GM12801 (cell line): ENCODE data around the gene ST8SIA3.

Experiments
- TF ChIP-seq, protein P1 (sequence below): IDR thresholded peaks from one replicate; pipeline ENCODE4 v1.5.1; 2011; ENCODE audit warnings: control low read depth; ENCODE audit not compliant: insufficient read length; ENCODE audit errors: extremely low read depth

Gene ST8SIA3

GRCh38 chr18:57347784-57348183, 4.6 kb upstream of the ST8SIA3 start:
- TF ChIP-seq, protein P1, sequence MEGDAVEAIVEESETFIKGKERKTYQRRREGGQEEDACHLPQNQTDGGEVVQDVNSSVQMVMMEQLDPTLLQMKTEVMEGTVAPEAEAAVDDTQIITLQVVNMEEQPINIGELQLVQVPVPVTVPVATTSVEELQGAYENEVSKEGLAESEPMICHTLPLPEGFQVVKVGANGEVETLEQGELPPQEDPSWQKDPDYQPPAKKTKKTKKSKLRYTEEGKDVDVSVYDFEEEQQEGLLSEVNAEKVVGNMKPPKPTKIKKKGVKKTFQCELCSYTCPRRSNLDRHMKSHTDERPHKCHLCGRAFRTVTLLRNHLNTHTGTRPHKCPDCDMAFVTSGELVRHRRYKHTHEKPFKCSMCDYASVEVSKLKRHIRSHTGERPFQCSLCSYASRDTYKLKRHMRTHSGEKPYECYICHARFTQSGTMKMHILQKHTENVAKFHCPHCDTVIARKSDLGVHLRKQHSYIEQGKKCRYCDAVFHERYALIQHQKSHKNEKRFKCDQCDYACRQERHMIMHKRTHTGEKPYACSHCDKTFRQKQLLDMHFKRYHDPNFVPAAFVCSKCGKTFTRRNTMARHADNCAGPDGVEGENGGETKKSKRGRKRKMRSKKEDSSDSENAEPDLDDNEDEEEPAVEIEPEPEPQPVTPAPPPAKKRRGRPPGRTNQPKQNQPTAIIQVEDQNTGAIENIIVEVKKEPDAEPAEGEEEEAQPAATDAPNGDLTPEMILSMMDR: no peak

DNA sequence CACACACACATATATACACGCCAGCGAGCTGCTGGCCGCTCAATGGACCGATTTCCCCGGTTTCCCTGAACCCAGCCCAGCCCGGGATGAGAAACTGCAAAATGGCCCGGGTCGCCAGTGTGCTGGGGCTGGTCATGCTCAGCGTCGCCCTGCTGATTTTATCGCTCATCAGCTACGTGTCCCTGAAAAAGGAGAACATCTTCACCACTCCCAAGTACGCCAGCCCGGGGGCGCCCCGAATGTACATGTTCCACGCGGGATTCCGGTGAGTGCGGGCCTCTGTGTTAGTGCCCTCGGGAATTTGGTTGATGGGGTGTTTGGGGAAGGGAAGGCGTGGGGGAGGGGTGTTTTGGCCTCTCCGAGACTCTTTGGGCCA, 392 bp downstream of the ST8SIA3 start:
- TF ChIP-seq, protein P1: no peak

DNA sequence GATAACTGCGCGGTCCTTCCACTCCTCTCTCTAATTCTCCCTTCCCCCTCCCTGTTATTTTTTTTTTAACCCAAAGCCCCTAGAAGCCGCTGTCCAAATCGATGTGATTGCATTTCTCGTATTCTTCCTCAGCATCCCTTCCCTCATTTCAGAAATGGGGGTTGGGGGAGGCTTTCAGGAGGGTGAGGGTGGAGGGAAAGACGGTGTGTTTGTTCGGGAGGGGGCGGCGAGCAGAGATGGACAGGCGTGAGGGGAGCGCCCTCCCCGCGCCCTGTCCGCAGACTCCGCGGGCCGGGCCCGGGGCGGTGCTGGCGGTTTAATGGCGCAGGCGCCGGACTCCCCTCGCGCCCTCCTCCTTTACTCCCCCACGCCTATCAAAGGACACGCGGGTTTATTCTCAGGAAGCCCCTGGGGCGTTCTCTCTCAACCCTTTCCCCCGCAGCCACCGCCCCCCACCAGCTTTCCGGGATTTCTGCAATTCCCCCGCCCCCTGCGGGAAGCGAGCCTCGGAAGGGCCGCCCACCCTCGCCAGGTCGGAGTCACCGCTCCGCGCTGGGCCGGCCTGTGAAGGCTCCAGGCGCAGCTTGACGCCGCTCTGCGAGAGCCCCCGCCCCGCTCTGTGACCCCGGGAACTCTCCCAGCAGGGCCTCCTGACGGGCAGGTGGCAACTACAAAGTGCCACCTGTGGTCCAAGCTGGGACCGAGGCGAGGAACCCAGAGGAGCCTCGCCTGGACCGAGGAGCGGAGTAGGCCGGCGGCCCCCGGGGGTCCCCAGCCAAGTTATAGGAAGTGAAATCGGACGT, 981 bp downstream of the ST8SIA3 start:
- TF ChIP-seq, protein P1: no peak

- TF ChIP-seq, protein P1: no peak
Measured at GRCh38 chr18:57353940-57354461, 1.6 kb downstream of the ST8SIA3 start.

GRCh38 chr18:57359433-57359832, 7.1 kb downstream of the ST8SIA3 start:
- TF ChIP-seq, protein P1: no peak

DNA sequence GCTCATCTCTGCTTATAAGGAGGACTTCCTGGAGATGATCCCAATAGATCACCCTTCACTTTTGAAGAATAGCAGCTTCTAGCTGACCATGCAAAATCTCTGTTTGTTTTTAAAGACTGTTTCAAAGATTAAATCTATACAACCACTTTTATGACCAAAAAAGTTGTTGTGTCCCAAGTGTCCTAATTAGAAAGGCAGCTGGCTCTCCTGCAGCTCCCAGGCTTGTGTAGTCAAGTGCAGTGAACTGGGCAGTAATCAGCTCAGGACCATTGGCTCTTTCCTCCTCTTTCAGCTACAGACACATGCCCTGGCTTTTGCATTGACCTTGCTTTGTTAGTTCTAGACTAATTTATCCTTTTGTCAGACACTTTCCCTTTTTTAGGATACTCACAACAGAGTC, 10.4 kb downstream of the ST8SIA3 start:
- TF ChIP-seq, protein P1: no peak

GRCh38 chr18:57364460-57364859, 12.1 kb downstream of the ST8SIA3 start:
- TF ChIP-seq, protein P1: no peak
